NCI-H1092 (cell line): ENCODE data around the gene UQCRHL.
A peak's percentile ranks its signal among the peaks of the same experiment; 100 is the strongest.
"Not testable (repeated sequence)": the region's sequence is repeated elsewhere in the genome, so short reads cannot be mapped to it uniquely, and the experiment has no call there.

Experiments
- DNase-seq: peaks from one replicate; lab custom pipeline; 2025; lab: John Stamatoyannopoulos, UW

The UQCRHL gene

GRCh38 chr1:15835205-15835740 lies 27.8 kb upstream of the UQCRHL start:
- peak; percentile 60 for DNase-seq

GRCh38 chr1:15834406-15835204 lies 27.2 kb upstream of the UQCRHL start:
- DNase-seq: peak; percentile 93

GRCh38 chr1:15833842-15834405 lies 26.5 kb upstream of the UQCRHL start:
- DNase-seq: no peak

- DNase-seq: no peak
Observed at GRCh38 chr1:15833069-15833679, 25.7 kb upstream of the UQCRHL start.

- no peak for DNase-seq
Observed at GRCh38 chr1:15830258-15830657, 22.8 kb upstream of the UQCRHL start.

GRCh38 chr1:15828931-15829330 lies 21.5 kb upstream of the UQCRHL start:
- DNase-seq: not testable (repeated sequence)

- DNase-seq: not testable (repeated sequence)
Observed at GRCh38 chr1:15827567-15827966, 20.1 kb upstream of the UQCRHL start.

GRCh38 chr1:15826810-15827507 lies 19.5 kb upstream of the UQCRHL start:
- DNase-seq: no peak

GRCh38 chr1:15825800-15826199 lies 18.4 kb upstream of the UQCRHL start:
- no peak for DNase-seq

- DNase-seq: no peak
Observed at GRCh38 chr1:15820478-15820877, 13.0 kb upstream of the UQCRHL start.

GRCh38 chr1:15816674-15817073 lies 9.2 kb upstream of the UQCRHL start:
- no peak for DNase-seq

- DNase-seq: no peak
Observed at GRCh38 chr1:15810073-15810472, 2.6 kb upstream of the UQCRHL start.

- no peak for DNase-seq
Observed at GRCh38 chr1:15808955-15809354, 1.5 kb upstream of the UQCRHL start.

GRCh38 chr1:15807121-15807520 lies 328 bp downstream of the UQCRHL start:
- DNase-seq: no peak

GRCh38 chr1:15804060-15804459 lies 3.4 kb downstream of the UQCRHL start:
- DNase-seq: no peak

GRCh38 chr1:15803380-15803779 lies 4.1 kb downstream of the UQCRHL start:
- DNase-seq: peak; percentile 32

GRCh38 chr1:15802234-15802965 lies 5.0 kb downstream of the UQCRHL start:
- DNase-seq: no peak

- DNase-seq: no peak
Observed at GRCh38 chr1:15799928-15800835, 7.3 kb downstream of the UQCRHL start.

- DNase-seq: no peak
Observed at GRCh38 chr1:15799004-15799867, 8.2 kb downstream of the UQCRHL start.
